GM18867 (cell line): ENCODE measurements around the gene TAF1L.
"Not testable (repeated sequence)": the region's sequence is repeated elsewhere in the genome, so short reads cannot be mapped to it uniquely, and the experiment has no call there.

ENCODE experiments used
- ATAC-seq: cut with Tn5 transposase; IDR thresholded peaks from one replicate; pipeline ENCODE4 v1.9.1; 2021; ENCODE audit warnings: mild to moderate bottlenecking, moderate library complexity; ENCODE audit not compliant: unreplicated experiment

Gene TAF1L

GRCh38 chr9:32635362-32635761 is at the start of gene TAF1L:
TSS of gene TAF1L (minus strand) at chr9:32635669. CDS start at chr9:32635579, 90 bp downstream.
- no peak for ATAC-seq

- ATAC-seq, result no peak
These were observed 46.3 kb upstream of the TAF1L start for GRCh38 chr9:32681751-32682150.

- ATAC-seq, result no peak
These were observed 42.5 kb upstream of the TAF1L start for GRCh38 chr9:32677931-32678330.

GRCh38 chr9:32672469-32672868 is 37.0 kb upstream of the TAF1L start:
- no peak for ATAC-seq

GRCh38 chr9:32671333-32671732 is 35.9 kb upstream of the TAF1L start:
- no peak for ATAC-seq

GRCh38 chr9:32665101-32665500 is 29.6 kb upstream of the TAF1L start:
- no peak for ATAC-seq

GRCh38 chr9:32663741-32664140 is 28.3 kb upstream of the TAF1L start:
- no peak for ATAC-seq

GRCh38 chr9:32647671-32648070 is 12.2 kb upstream of the TAF1L start:
- no peak for ATAC-seq

- ATAC-seq, result no peak
These were observed 9.2 kb upstream of the TAF1L start for GRCh38 chr9:32644698-32645097.

- not testable (repeated sequence) for ATAC-seq
These were observed 2.3 kb downstream of the TAF1L start for GRCh38 chr9:32633151-32633550.

DNA sequence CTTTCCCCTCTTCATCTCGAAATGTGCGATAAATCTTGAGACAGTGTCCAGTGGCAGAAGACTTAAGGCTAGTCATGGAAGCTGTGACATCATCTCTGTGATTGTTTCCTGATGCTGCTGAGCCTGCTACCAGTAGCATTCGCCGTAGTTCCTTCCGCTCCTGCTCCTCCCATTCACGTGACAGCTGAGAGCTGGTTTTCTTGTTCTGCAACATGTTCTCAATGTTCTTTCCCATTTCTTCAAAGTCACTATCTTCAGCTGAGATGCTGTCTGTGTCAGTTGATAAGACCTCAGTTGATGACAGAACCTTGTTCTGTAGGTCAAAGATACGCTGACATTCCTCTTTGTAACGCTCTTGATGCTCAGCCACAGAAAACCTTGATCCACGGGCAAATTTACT is 3.5 kb downstream of the TAF1L start:
- ATAC-seq, result no peak

- ATAC-seq, result no peak
These were observed 8.0 kb downstream of the TAF1L start for GRCh38 chr9:32627394-32627954.

DNA sequence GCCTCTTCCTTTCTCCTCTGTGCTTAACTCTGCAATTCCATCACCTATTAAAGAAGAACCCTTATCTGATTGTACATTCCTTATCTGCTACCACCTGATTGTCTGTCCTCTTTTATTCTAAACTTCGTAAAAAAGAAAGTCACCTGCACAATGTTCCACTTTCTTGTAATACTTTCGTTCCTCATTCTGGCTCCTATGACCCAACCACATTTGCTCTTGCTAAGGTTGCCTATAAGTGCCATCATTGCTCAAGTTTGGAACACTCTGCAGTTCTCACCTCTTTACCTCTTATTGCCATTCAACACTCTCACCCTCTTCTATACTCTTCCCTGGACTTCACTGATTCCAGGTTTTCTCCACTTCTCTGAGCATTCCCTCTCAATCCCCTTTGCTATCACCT is 10.1 kb downstream of the TAF1L start:
- ATAC-seq, result no peak

DNA sequence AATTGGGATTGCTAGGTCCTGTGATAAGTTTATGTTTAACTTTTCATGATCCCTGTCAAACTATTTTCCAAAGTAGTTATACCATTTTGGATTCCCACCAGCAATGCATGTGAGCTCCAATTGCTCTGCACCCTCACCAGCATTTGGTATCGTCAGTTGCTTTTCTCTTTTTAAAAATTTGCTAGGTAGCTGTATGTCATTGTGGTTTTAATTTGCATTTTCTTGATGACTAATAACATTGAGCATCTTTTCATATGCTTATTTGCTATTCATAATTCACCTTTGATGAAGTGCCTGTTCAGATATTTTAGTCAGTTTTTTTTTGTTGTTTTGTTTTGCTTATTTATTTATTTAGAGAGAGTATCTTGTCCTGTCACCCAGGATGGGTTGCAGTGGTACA is 12.5 kb downstream of the TAF1L start:
- no peak for ATAC-seq

GRCh38 chr9:32618261-32618660 is 17.2 kb downstream of the TAF1L start:
- no peak for ATAC-seq

DNA sequence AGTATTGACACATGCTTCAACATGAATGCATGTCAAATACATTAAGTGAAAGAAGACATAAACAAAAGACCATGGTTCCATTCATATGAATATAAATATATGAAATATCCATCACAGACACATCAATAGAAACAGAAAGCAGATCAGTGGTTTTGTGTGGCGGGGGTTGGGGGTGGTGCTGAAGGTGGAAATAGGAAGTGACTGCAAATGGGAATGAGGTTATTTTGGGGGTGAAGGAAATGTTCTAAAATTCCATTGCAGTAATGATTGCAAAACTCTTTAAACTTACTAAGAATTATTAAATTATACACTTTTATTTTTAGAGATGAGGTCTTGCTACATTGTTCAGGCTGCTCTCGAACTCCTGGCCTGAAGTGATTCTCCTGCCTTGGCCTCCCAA is 28.7 kb downstream of the TAF1L start:
- ATAC-seq, result no peak

- ATAC-seq, result peak; percentile 84
These were observed 31.3 kb downstream of the TAF1L start for GRCh38 chr9:32603914-32604852.

- ATAC-seq, result not testable (repeated sequence)
These were observed 36.4 kb downstream of the TAF1L start for GRCh38 chr9:32599021-32599420.

GRCh38 chr9:32596936-32597335 is 38.5 kb downstream of the TAF1L start:
- no peak for ATAC-seq

DNA sequence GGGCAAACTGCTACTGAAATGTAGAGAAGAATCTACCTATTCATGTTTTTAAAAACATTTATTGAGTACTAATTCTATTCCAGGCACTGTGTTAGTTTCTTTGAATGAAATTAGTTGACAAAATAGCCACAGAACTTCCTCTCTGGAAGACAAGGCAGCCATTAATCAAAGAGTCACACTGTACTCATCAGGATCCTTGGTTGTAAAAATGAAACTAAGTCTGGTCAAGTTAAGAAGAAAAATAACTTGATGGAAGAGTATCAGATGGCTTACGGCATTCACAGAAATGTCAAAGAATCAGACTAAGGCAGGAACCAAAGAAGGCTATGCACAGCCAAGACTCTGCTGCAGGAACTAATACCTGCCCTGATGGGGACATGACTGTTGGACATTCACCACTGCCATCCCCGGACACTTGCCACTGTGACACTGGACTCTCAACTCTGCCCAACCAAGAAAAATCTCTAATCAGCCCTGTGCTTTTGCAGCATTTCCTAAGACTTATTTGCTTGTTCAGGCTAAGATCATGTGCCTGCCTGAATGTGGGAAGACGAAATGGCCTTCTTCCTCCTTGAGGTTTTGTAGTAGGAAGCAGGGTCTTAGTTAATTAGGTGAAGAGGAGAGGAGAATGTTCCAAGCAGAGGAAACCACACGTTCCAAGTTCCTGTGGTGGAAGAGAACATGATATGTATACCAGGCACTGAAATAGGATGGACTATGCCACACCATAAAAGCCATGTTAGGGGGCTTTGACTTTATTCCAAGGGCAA is 39.2 kb downstream of the TAF1L start:
- ATAC-seq, result no peak

- no peak for ATAC-seq
These were observed 44.6 kb downstream of the TAF1L start for GRCh38 chr9:32590898-32591297.

GRCh38 chr9:32590476-32590875 is 45.0 kb downstream of the TAF1L start:
- no peak for ATAC-seq
